Vagina (tissue), 2 donors: ENCODE data around the gene ALDH4A1.

Source experiments
- POLR2A ChIP-seq, 2 donors: fragments of 450-650 bp; IDR thresholded peaks; one replicate each; pipeline ENCODE4 v1.6.1; 2017; ENCODE audit warnings: antibody characterized with exemption in 2 of 2, mild to moderate bottlenecking in 2 of 2, moderate library complexity in 2 of 2
- POLR2AphosphoS5 ChIP-seq, 2 donors: sonication (generic); formaldehyde crosslinking; IDR thresholded peaks; one replicate each; pipeline ENCODE4 v1.9.0; 2017; ENCODE audit warnings: antibody characterized with exemption in 2 of 2, mild to moderate bottlenecking in 2 of 2, low read depth in 1 of 2; ENCODE audit not compliant: insufficient read depth in 1 of 2
- TF ChIP-seq, protein P1 (sequence below), 3 experiments: fragments of 450-650 bp in 2 of 3; fragments of 200-600 bp in 1 of 3; sonication (generic) in 1 of 3; IDR thresholded peaks; one replicate each; pipeline ENCODE4 v1.5.1; 2017 to 2019; ENCODE audit warnings: antibody characterized with exemption in 3 of 3, mild to moderate bottlenecking in 2 of 3, moderate library complexity in 2 of 3

DNA sequence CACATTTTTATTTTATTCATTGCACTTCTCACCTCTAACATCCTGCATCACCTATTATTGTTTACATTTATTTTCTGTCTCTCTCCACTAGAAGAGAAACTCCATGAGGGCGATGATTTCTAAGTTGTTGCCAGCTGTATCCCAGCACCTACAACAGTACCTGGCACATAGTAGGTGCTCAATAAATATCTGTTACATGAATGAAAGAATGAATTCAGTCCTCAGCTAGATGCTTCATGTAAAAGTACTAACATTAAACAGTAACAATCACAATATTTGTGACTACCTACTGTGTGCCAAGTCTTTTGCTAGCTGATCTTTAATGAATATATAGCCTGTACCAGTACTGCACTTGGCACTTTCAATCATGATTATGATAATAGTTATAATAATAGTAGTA is 45.9 kb downstream of the ALDH4A1 start:
- TF ChIP-seq, protein P1, sequence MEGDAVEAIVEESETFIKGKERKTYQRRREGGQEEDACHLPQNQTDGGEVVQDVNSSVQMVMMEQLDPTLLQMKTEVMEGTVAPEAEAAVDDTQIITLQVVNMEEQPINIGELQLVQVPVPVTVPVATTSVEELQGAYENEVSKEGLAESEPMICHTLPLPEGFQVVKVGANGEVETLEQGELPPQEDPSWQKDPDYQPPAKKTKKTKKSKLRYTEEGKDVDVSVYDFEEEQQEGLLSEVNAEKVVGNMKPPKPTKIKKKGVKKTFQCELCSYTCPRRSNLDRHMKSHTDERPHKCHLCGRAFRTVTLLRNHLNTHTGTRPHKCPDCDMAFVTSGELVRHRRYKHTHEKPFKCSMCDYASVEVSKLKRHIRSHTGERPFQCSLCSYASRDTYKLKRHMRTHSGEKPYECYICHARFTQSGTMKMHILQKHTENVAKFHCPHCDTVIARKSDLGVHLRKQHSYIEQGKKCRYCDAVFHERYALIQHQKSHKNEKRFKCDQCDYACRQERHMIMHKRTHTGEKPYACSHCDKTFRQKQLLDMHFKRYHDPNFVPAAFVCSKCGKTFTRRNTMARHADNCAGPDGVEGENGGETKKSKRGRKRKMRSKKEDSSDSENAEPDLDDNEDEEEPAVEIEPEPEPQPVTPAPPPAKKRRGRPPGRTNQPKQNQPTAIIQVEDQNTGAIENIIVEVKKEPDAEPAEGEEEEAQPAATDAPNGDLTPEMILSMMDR (IDR thresholded peaks at IDR 0.05): no peak
- no peak for TF ChIP-seq POLR2AphosphoS5 (IDR thresholded peaks at IDR 0.05; ENCODE audit: insufficient read depth in 1 of 2, low read depth in 1 of 2)
- no peak for TF ChIP-seq POLR2A (IDR thresholded peaks at IDR 0.05)
